Kidney epithelial cell (primary cell): ENCODE results near the gene LRRC8E. TPM values are rescaled to one million over a fixed set of nuclear protein-coding genes. Genes with fewer than 3 reads are reported as not detected.

Experiments
- DNase-seq: peaks from one replicate; pipeline ENCODE4 v3.0.0-alpha.2; 2010; ENCODE audit warnings: low read depth
- H3K27me3 ChIP-seq: 2 replicates; pipeline ENCODE4 v1.6.0; 2011; ENCODE audit warnings: low read length; ENCODE audit not compliant: control insufficient read depth, insufficient read depth
- H3K36me3 ChIP-seq: 2 replicates; pipeline ENCODE4 v1.5.1; 2011; ENCODE audit warnings: low read length; ENCODE audit not compliant: control insufficient read depth, insufficient read depth
- H3K4me3 ChIP-seq: 2 replicates; pipeline ENCODE4 v1.5.1; 2011; ENCODE audit warnings: low read depth, mild to moderate bottlenecking, control low read depth, low read length
- CTCF ChIP-seq: IDR thresholded peaks from 2 replicates; pipeline ENCODE4 v1.5.1; 2011; ENCODE audit warnings: mild to moderate bottlenecking, moderate library complexity, low read length, control low read depth, inconsistent platforms; ENCODE audit not compliant: insufficient read depth, poor library complexity, severe bottlenecking
- total RNA-seq: library from RNA; depleted of rRNA; stranded (reverse); fragments of >200 nt; gene quantifications from 2 replicates; pipeline ENCODE4 v1.2.3, GENCODE V29; 2015

LRRC8E gene
- total RNA-seq, 1 donor from 2014 or later: 11.6 TPM

- no peak for DNase-seq
- no peak overlapping the region for H3K4me3 ChIP-seq
- H3K27me3 ChIP-seq: peaks cover 11% of the 10 kb centered on the region
- no peaks in the 10 kb centered on the region for H3K36me3 ChIP-seq
- no peak for TF ChIP-seq CTCF
Observed at GRCh38 chr19:7921967-7922835, 33.9 kb downstream of the LRRC8E start.

GRCh38 chr19:7922836-7923195 is 34.5 kb downstream of the LRRC8E start:
- no peak for TF ChIP-seq CTCF
- no peaks in the 10 kb centered on the region for H3K36me3 ChIP-seq
- H3K27me3 ChIP-seq: peaks cover 5% of the 10 kb centered on the region
- no peak for DNase-seq
- no peak overlapping the region for H3K4me3 ChIP-seq

- TF ChIP-seq CTCF: no peak
- Histone ChIP-seq H3K36me3 (no peaks in the 10 kb centered on the region), H3K4me3 (no peak overlapping the region), H3K27me3 (peaks cover 3% of the 10 kb centered on the region)
- no peak for DNase-seq
Observed at GRCh38 chr19:7923295-7924191, 35.2 kb downstream of the LRRC8E start.

GRCh38 chr19:7924241-7924640 is 35.9 kb downstream of the LRRC8E start:
- TF ChIP-seq CTCF: no peak
- DNase-seq: no peak
- Histone ChIP-seq H3K4me3 (no peak overlapping the region), H3K27me3 (no peaks in the 10 kb centered on the region), H3K36me3 (no peaks in the 10 kb centered on the region)

- Histone ChIP-seq H3K36me3 (no peaks in the 10 kb centered on the region), H3K27me3 (no peaks in the 10 kb centered on the region), H3K4me3 (peak overlapping the region; percentile 39)
- no peak for TF ChIP-seq CTCF
- no peak for DNase-seq
Observed at GRCh38 chr19:7924651-7925170, 36.4 kb downstream of the LRRC8E start.
